Left ventricle myocardium inferior (tissue), 1 donor: ENCODE data around the gene CPXM2. TPM values are rescaled to one million over a fixed set of nuclear protein-coding genes. Genes with fewer than 3 reads are reported as not detected.

Experiments used
- DNase-seq: peaks from one replicate; pipeline ENCODE4 v3.0.0-alpha.2; 2020
- H3K27ac ChIP-seq: fragments of 200-600 bp; replicated peaks from 2 replicates; pipeline ENCODE4 v1.8.0; 2021
- H3K27me3 ChIP-seq: fragments of 200-600 bp; 2 replicates; pipeline ENCODE4 v1.8.0; 2021; ENCODE audit warnings: low read depth
- H3K36me3 ChIP-seq: fragments of 200-600 bp; 2 replicates; pipeline ENCODE4 v1.8.0; 2021
- H3K4me1 ChIP-seq: fragments of 200-600 bp; 2 replicates; pipeline ENCODE4 v1.8.0; 2021
- H3K4me3 ChIP-seq: fragments of 200-600 bp; 2 replicates; pipeline ENCODE4 v1.8.0; 2021; ENCODE audit warnings: mild to moderate bottlenecking, moderate library complexity
- H3K9me3 ChIP-seq: fragments of 200-600 bp; replicated peaks from 2 replicates; pipeline ENCODE4 v1.8.0; 2021
- intact Hi-C: fragments of 100-400 bp; cut with micrococcal nuclease; formaldehyde crosslinking; loops from one replicate; pipeline ENCODE4 v1.11.0; 2022
- total RNA-seq: library from RNA; stranded (reverse); fragmentation: NEBNext Ultra II Directional; extraction: Animal tissue kit (Norgen Biotek cat#: 25700); gene quantifications from one replicate; pipeline ENCODE4 v1.2.1, GENCODE V29; 2021
- TF ChIP-seq, protein P1 (sequence below): fragments of 200-600 bp; IDR thresholded peaks from 2 replicates; pipeline ENCODE4 v1.8.0; 2021; ENCODE audit warnings: antibody characterized with exemption, mild to moderate bottlenecking, borderline replicate concordance
- donor health status: DM: no; HTN: yes; CAD: no; lungs with severe emphysema.

CPXM2 gene
- total RNA-seq, 1 donor from 2014 or later = 4.5 TPM

- DNase-seq = no peak
- H3K4me1 ChIP-seq = peaks cover 3% of the 10 kb centered on the region
- no peak overlapping the region for H3K4me3 ChIP-seq
- peaks cover 56% of the 10 kb centered on the region for H3K27me3 ChIP-seq
- H3K36me3 ChIP-seq = no peaks in the 10 kb centered on the region
- TF ChIP-seq, protein P1, sequence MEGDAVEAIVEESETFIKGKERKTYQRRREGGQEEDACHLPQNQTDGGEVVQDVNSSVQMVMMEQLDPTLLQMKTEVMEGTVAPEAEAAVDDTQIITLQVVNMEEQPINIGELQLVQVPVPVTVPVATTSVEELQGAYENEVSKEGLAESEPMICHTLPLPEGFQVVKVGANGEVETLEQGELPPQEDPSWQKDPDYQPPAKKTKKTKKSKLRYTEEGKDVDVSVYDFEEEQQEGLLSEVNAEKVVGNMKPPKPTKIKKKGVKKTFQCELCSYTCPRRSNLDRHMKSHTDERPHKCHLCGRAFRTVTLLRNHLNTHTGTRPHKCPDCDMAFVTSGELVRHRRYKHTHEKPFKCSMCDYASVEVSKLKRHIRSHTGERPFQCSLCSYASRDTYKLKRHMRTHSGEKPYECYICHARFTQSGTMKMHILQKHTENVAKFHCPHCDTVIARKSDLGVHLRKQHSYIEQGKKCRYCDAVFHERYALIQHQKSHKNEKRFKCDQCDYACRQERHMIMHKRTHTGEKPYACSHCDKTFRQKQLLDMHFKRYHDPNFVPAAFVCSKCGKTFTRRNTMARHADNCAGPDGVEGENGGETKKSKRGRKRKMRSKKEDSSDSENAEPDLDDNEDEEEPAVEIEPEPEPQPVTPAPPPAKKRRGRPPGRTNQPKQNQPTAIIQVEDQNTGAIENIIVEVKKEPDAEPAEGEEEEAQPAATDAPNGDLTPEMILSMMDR = no peak
- no peak overlapping the region for H3K27ac ChIP-seq
- intact Hi-C loops = no loop called here
- H3K9me3 ChIP-seq = peaks cover 3% of the 10 kb centered on the region
These were observed 107.0 kb downstream of the CPXM2 start for GRCh38 chr10:123784646-123785045.

GRCh38 chr10:123784216-123784615 is 107.4 kb downstream of the CPXM2 start:
- H3K9me3 ChIP-seq = no peaks in the 10 kb centered on the region
- no peaks in the 10 kb centered on the region for H3K36me3 ChIP-seq
- peaks cover 3% of the 10 kb centered on the region for H3K4me1 ChIP-seq
- H3K4me3 ChIP-seq = no peak overlapping the region
- TF ChIP-seq, protein P1 = no peak
- H3K27ac ChIP-seq = no peak overlapping the region
- intact Hi-C loops = no loop called here
- H3K27me3 ChIP-seq = peaks cover 59% of the 10 kb centered on the region
- no peak for DNase-seq

GRCh38 chr10:123783296-123783695 is 108.3 kb downstream of the CPXM2 start:
- no peaks in the 10 kb centered on the region for H3K9me3 ChIP-seq
- H3K4me1 ChIP-seq = peaks cover 3% of the 10 kb centered on the region
- DNase-seq = no peak
- no peak overlapping the region for H3K27ac ChIP-seq
- peaks cover 59% of the 10 kb centered on the region for H3K27me3 ChIP-seq
- H3K4me3 ChIP-seq = no peak overlapping the region
- H3K36me3 ChIP-seq = no peaks in the 10 kb centered on the region
- intact Hi-C loops = no loop called here
- TF ChIP-seq, protein P1 = no peak

- Histone ChIP-seq H3K36me3 (no peaks in the 10 kb centered on the region), H3K9me3 (no peaks in the 10 kb centered on the region), H3K4me1 (peaks cover 3% of the 10 kb centered on the region), H3K27me3 (peaks cover 59% of the 10 kb centered on the region), H3K4me3 (no peak overlapping the region), H3K27ac (no peak overlapping the region)
- intact Hi-C loops = no loop called here
- TF ChIP-seq, protein P1 = no peak
- no peak for DNase-seq
These were observed 109.1 kb downstream of the CPXM2 start for GRCh38 chr10:123782549-123782948.

- Histone ChIP-seq H3K4me3 (no peak overlapping the region), H3K27ac (no peak overlapping the region), H3K36me3 (no peaks in the 10 kb centered on the region), H3K9me3 (no peaks in the 10 kb centered on the region), H3K27me3 (peaks cover 59% of the 10 kb centered on the region), H3K4me1 (peaks cover 3% of the 10 kb centered on the region)
- intact Hi-C loops = no loop called here
- DNase-seq = no peak
- TF ChIP-seq, protein P1 = no peak
These were observed 109.6 kb downstream of the CPXM2 start for GRCh38 chr10:123781956-123782500.
